PC-9 (cell line): ENCODE results near the gene ITGAV. TPM values are rescaled to one million over a fixed set of nuclear protein-coding genes. Genes with fewer than 3 reads are reported as not detected.

ENCODE experiments used
- BruUV-seq: library from RNA; stranded (reverse); fragments of 400-500 nt; replicated peaks from 2 replicates; lab custom pipeline; 2021; lab: Mats Ljungman, UMichigan
- CTCF ChIA-PET: fragments of 300-600 bp; sonication (Branson Sonifier 250); formaldehyde crosslinking; loops from one replicate; lab custom pipeline; 2022; ENCODE audit warnings: antibody characterized with exemption; lab: Charles Lee
- POLR2A ChIA-PET: fragments of 300-600 bp; sonication (Branson Sonifier 250); formaldehyde crosslinking; loops from one replicate; lab custom pipeline; 2022; ENCODE audit warnings: antibody characterized with exemption; ENCODE audit not compliant: unreplicated experiment; lab: Charles Lee
- DNase-seq, 2 experiments: peaks; one replicate each; pipeline versions ENCODE4 v3.0.0 to v3.0.0-alpha.2; 2015 to 2022; ENCODE audit warnings: mixed read lengths in 1 of 2
- H2AFZ ChIP-seq: fragments of 200-600 bp; sonication (generic); 2 replicates; pipeline ENCODE4 v1.8.1; 2017; ENCODE audit warnings: antibody characterized with exemption
- H3F3A ChIP-seq: fragments of 200-600 bp; sonication (generic); 2 replicates; pipeline ENCODE4 v1.8.1; 2017; ENCODE audit warnings: antibody characterized with exemption, mild to moderate bottlenecking, low read depth; ENCODE audit not compliant: insufficient read depth
- H3K27ac ChIP-seq: fragments of 200-600 bp; sonication (generic); 2 replicates; pipeline ENCODE4 v1.6.1; 2016; ENCODE audit warnings: mixed run types
- H3K27me3 ChIP-seq: fragments of 200-600 bp; sonication (generic); 2 replicates; pipeline ENCODE4 v1.6.1; 2016; ENCODE audit warnings: low read depth, mixed run types; ENCODE audit not compliant: insufficient read depth
- H3K36me3 ChIP-seq: fragments of 200-600 bp; sonication (generic); 2 replicates; pipeline ENCODE4 v1.6.1; 2016; ENCODE audit warnings: low read depth, mixed run types
- H3K4me1 ChIP-seq: fragments of 200-600 bp; sonication (generic); replicated peaks from 2 replicates; pipeline ENCODE4 v1.6.1; 2016; ENCODE audit warnings: mixed run types; ENCODE audit not compliant: insufficient read depth
- H3K4me2 ChIP-seq: fragments of 200-600 bp; sonication (generic); 2 replicates; pipeline ENCODE4 v1.6.1; 2017; ENCODE audit warnings: mixed run types
- H3K4me3 ChIP-seq: fragments of 200-600 bp; sonication (generic); 2 replicates; pipeline ENCODE4 v1.6.1; 2016; ENCODE audit warnings: mixed run types
- H3K79me2 ChIP-seq: fragments of 200-600 bp; sonication (generic); 2 replicates; pipeline ENCODE4 v1.6.1; 2017; ENCODE audit warnings: low read depth, mixed run types
- H3K9me2 ChIP-seq: fragments of 200-600 bp; sonication (generic); 2 replicates; pipeline ENCODE4 v1.8.1; 2017; ENCODE audit warnings: mild to moderate bottlenecking; ENCODE audit not compliant: insufficient read depth
- H3K9me3 ChIP-seq: fragments of 200-600 bp; sonication (generic); 2 replicates; pipeline ENCODE4 v1.8.1; 2016; ENCODE audit warnings: low read depth; ENCODE audit not compliant: insufficient read depth
- H4K20me1 ChIP-seq: fragments of 200-600 bp; sonication (generic); 2 replicates; pipeline ENCODE4 v1.8.1; 2017; ENCODE audit not compliant: insufficient read depth
- CTCF ChIP-seq: fragments of 200-600 bp; sonication (generic); conservative IDR thresholded peaks from 2 replicates; pipeline ENCODE4 v1.6.1; 2017; ENCODE audit warnings: mixed run types, antibody characterized with exemption, mild to moderate bottlenecking, moderate library complexity
- EZH2 ChIP-seq: fragments of 200-600 bp; sonication (generic); IDR thresholded peaks from 2 replicates; pipeline ENCODE4 v1.8.0; 2017; ENCODE audit warnings: antibody characterized with exemption, low read depth
- intact Hi-C: fragments of 100-400 bp; cut with micrococcal nuclease; formaldehyde crosslinking; loops from one replicate; pipeline ENCODE4 v1.10.0; 2022; ENCODE audit not compliant: unreplicated experiment
- total RNA-seq: library from RNA; stranded (reverse); gene quantifications from 2 replicates; pipeline ENCODE4 v1.2.3, GENCODE V29; 2021

Gene ITGAV
- total RNA-seq, 1 experiment from 2014 or later: 28.0 TPM

- no peak overlapping the region for H3K4me3 ChIP-seq
- H3K79me2 ChIP-seq: no peaks in the 10 kb centered on the region
- H3K4me2 ChIP-seq: no peak overlapping the region
- H3K27ac ChIP-seq: no peak overlapping the region
- no peaks in the 10 kb centered on the region for H3K27me3 ChIP-seq
- no peaks in the 10 kb centered on the region for H3K9me2 ChIP-seq
- H3K36me3 ChIP-seq: no peaks in the 10 kb centered on the region
- intact Hi-C loops: no loop called here
- TF ChIP-seq EZH2 (no peak), CTCF (no peak)
- no peaks in the 10 kb centered on the region for H4K20me1 ChIP-seq
- no peak overlapping the region for H2AFZ ChIP-seq
- H3K4me1 ChIP-seq: no peaks in the 10 kb centered on the region
- no peak for DNase-seq
- ChIA-PET CTCF (no interaction called here), POLR2A (no interaction called here)
- no peaks in the 10 kb centered on the region for H3F3A ChIP-seq
- no peaks in the 10 kb centered on the region for H3K9me3 ChIP-seq
- no TSS peak for BruUV-seq
These were observed 98.0 kb downstream of the ITGAV start for GRCh38 chr2:186687807-186688211.

- no peak for TF ChIP-seq EZH2
- no peak for TF ChIP-seq CTCF
- Histone ChIP-seq H3K27ac (no peak overlapping the region), H4K20me1 (no peaks in the 10 kb centered on the region), H3K27me3 (no peaks in the 10 kb centered on the region), H3K4me1 (no peaks in the 10 kb centered on the region), H3K79me2 (no peaks in the 10 kb centered on the region), H3K9me2 (no peaks in the 10 kb centered on the region), H3K4me3 (no peak overlapping the region), H3K9me3 (no peaks in the 10 kb centered on the region), H3F3A (no peaks in the 10 kb centered on the region), H2AFZ (no peak overlapping the region; the same call in 1 of the 2 replicates), H3K4me2 (no peak overlapping the region), H3K36me3 (no peaks in the 10 kb centered on the region)
- POLR2A ChIA-PET: no interaction called here
- intact Hi-C loops: no loop called here
- no TSS peak for BruUV-seq
- CTCF ChIA-PET: no interaction called here
- no peak for DNase-seq
These were observed 99.0 kb downstream of the ITGAV start for GRCh38 chr2:186688813-186689212.

GRCh38 chr2:186690786-186691185 is 100.9 kb downstream of the ITGAV start:
- intact Hi-C loops: loop anchor here (10.0 kb wide), 1 partner anchor 154 kb away; the partner anchor contains the start of gene ZSWIM2
- H3K9me2 ChIP-seq: no peaks in the 10 kb centered on the region
- DNase-seq: no peak
- TF ChIP-seq CTCF: no peak
- TF ChIP-seq EZH2: no peak
- no TSS peak for BruUV-seq
- ChIA-PET POLR2A (no interaction called here), CTCF (no interaction called here)
- no peaks in the 10 kb centered on the region for H4K20me1 ChIP-seq
- H3K36me3 ChIP-seq: no peaks in the 10 kb centered on the region
- H3K9me3 ChIP-seq: no peaks in the 10 kb centered on the region
- H3K27ac ChIP-seq: no peak overlapping the region
- no peaks in the 10 kb centered on the region for H3F3A ChIP-seq
- H3K79me2 ChIP-seq: no peaks in the 10 kb centered on the region
- H3K4me2 ChIP-seq: no peak overlapping the region
- no peak overlapping the region for H3K4me3 ChIP-seq
- no peaks in the 10 kb centered on the region for H3K4me1 ChIP-seq
- no peaks in the 10 kb centered on the region for H3K27me3 ChIP-seq
- H2AFZ ChIP-seq: no peak overlapping the region
